AG04449 (cell line): ENCODE data around the gene TFB1M.

ENCODE experiments used
- CTCF ChIA-PET: fragments of 350-600 bp; formaldehyde crosslinking; extraction: SDS; loops from one replicate; lab custom pipeline; 2021; ENCODE audit warnings: antibody characterized with exemption; lab: Yijun Ruan, JAX
- POLR2A ChIA-PET: fragments of 400-600, 350-600 bp; formaldehyde crosslinking; extraction: SDS; loops from one replicate; lab custom pipeline; 2020; ENCODE audit warnings: antibody characterized with exemption, inconsistent platforms; lab: Yijun Ruan, JAX
- DNase-seq: peaks from one replicate; pipeline ENCODE4 v3.0.0-alpha.2; 2010; ENCODE audit warnings: low read depth, low spot score
- H3K4me3 ChIP-seq: 2 replicates; pipeline ENCODE4 v1.5.1; 2011; ENCODE audit warnings: low read depth, mild to moderate bottlenecking, control low read depth, low read length
- TF ChIP-seq, protein P1 (sequence below): IDR thresholded peaks from one replicate; pipeline ENCODE4 v1.5.1; 2011; ENCODE audit warnings: mild to moderate bottlenecking, moderate library complexity, low read length, control low read depth, inconsistent platforms; ENCODE audit not compliant: insufficient read depth; ENCODE audit errors: missing control alignments

TFB1M gene

DNA sequence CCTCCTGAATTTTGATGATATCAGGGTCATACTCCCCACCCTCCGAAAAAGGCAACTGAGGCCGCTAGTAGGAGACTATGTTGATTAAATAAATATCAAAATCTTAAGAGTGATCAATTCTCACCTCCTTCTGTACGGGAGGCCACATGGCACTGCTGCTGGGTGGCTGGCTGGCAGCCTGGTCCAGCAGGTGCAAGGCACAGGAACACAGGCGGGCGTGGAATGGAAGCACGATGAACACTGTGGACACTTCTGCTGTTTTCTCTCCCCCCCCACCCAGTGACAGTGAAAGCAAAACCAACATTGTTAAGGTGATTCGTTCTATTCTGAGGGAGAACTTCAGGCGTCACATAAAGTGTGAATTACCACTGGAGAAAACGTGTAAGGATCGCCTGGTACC, 60.1 kb downstream of the TFB1M start:
- ChIA-PET CTCF (interaction anchor here (1.2 to 1.3 kb wide), 2 partner anchors 15 to 77 kb away, joined by 4 read pairs; no protein-coding TSS in a partner anchor), POLR2A (no interaction called here)
- DNase-seq, result no peak

DNA sequence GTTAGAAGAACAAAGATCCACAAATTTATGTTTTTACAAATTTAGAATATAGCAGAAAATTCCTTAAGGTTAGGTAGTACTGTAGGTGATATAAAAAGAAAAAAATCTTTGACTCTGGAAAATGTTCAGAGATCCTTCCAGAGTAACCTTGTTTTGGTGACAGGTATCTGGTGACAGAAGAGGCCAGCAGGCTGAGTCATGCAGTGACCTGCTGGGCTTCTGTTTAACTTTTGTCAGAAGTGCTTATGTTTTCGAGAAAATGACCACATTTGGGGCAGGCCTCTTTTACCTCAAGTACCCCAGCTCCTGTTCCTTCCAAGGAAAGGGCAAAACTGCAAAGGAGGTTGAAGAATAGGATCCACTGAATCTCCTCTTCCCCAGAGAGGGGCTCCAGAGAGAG, 60.9 kb downstream of the TFB1M start:
- ChIA-PET CTCF (interaction anchor here (0.6 to 9.2 kb wide), 6 partner anchors 14 to 385 kb away, joined by 3 to 292 read pairs (median 13); no protein-coding TSS in a partner anchor), POLR2A (no interaction called here)
- TF ChIP-seq, protein P1, sequence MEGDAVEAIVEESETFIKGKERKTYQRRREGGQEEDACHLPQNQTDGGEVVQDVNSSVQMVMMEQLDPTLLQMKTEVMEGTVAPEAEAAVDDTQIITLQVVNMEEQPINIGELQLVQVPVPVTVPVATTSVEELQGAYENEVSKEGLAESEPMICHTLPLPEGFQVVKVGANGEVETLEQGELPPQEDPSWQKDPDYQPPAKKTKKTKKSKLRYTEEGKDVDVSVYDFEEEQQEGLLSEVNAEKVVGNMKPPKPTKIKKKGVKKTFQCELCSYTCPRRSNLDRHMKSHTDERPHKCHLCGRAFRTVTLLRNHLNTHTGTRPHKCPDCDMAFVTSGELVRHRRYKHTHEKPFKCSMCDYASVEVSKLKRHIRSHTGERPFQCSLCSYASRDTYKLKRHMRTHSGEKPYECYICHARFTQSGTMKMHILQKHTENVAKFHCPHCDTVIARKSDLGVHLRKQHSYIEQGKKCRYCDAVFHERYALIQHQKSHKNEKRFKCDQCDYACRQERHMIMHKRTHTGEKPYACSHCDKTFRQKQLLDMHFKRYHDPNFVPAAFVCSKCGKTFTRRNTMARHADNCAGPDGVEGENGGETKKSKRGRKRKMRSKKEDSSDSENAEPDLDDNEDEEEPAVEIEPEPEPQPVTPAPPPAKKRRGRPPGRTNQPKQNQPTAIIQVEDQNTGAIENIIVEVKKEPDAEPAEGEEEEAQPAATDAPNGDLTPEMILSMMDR, result no peak
- H3K4me3 ChIP-seq, result no peak overlapping the region
- no peak for DNase-seq

More for the DNA sequence above, 60.1 kb downstream of the TFB1M start:
- TF ChIP-seq, protein P1, result no peak
- H3K4me3 ChIP-seq, result no peak overlapping the region

DNA sequence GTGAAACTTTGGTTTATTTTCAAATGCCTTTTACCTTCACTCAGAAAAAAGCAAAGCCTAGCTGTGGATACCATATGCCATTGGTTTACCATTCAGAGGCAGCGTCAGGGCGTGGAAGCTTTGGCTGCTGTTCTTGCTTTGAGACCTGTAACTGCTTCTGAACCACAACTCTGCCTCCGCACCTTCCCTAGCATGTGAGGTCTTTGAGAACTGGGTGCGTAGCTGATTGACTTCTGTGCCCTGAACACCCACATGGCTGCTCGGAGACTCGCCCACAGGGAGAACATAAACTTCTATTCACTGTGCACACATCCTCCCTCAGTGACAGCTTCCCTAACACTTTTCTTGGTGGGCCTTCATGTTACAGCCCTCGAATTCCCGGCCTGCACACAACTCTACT, 61.7 kb downstream of the TFB1M start:
- TF ChIP-seq, protein P1, result no peak
- POLR2A ChIA-PET, result no interaction called here
- no peak overlapping the region for H3K4me3 ChIP-seq
- no peak for DNase-seq
- CTCF ChIA-PET, result interaction anchor here (0.6 to 9.2 kb wide), 7 partner anchors 15 to 577 kb away, joined by 3 to 292 read pairs (median 11); no protein-coding TSS in a partner anchor

DNA sequence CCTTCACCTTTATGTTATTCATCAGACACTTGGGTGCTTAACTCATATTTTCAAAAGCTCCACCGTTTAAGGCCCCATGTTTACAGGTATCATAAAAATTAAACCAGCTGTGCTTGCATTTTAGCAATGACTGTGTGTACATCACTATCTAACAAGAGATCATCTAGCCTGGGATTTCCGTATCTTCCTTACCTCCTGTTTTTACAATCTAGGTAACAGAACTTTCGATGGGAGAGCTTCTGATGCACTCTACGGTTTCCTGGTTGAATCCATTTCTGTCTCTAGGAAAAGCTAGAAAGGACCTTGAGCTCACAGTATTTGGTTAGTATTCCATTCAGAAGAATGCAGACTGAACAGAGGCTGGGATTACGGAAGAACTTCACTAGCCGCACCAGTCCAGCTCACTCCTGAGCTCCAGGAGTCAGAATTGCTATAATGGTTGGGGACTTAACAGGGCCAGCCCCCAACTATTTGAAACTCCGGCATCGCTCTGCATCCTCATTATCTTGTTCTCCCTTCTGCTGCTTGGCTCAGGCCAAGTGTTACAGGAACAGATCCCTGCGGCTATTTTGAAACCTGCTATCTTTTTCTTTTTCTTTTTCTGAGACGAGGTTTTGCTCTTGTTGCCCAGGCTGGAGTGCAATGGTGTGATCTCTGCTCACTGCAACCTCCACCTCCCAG, 63.4 kb downstream of the TFB1M start:
- POLR2A ChIA-PET, result no interaction called here
- DNase-seq, result no peak
- TF ChIP-seq, protein P1, result no peak
- CTCF ChIA-PET, result interaction anchor here (0.5 to 9.2 kb wide), 20 partner anchors 10 to 575 kb away, joined by 3 to 292 read pairs (median 6); partner anchors contain the start of gene CLDN20
- H3K4me3 ChIP-seq, result no peak overlapping the region

DNA sequence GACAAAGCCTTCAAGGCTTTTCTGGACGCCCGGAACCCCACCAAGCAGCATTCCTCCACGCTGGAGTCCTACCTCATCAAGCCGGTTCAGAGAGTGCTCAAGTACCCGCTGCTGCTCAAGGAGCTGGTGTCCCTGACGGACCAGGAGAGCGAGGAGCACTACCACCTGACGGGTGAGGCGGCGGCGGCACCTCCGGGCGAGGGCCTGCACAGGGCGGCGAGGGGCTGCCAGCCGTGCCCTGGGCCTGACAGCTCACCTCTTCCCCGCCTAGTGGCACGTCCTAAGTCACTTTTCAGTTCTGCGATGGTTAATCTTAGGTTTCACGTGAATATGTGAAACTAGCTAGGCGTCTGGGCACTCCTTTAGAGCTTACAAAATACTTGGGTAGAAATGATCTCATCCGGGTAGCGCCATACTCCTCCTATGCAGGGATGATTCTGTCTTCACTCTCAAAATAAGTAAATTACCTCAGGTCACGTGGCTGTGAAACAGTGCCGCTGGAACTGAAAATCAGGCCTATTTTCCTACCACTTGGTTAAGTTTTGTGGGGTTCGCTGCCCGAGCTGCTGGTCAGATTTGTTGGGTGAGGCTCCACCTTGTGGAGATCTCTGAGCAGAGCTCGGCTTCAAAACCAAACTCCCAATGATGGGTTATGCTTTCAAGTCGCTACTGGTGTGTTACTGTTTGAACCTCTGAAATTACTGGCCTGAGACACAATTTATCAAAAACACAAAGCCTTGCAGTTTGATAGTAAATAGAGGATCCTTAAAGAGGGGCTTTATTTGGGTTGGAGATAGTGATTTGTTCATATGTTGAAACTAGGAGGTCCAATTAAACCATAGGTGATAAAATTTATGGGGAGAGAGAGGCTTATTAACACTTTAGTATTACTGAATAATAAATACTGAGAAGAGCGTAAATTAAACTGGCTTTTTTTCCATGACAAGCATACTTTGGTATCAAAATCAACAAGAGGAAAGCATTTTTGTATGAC, 66.0 kb downstream of the TFB1M start:
- DNase-seq, result peak; percentile 56
- POLR2A ChIA-PET, result interaction anchor here (0.7 to 2.1 kb wide), 6 partner anchors 14 to 380 kb away, joined by 3 to 9 read pairs (median 3); no protein-coding TSS in a partner anchor
- CTCF ChIA-PET, result interaction anchor here (0.6 to 9.2 kb wide), 45 partner anchors 8 to 576 kb away, joined by 3 to 292 read pairs (median 5); partner anchors contain the start of gene CLDN20
- TF ChIP-seq, protein P1, result peak; percentile 80
- no peak overlapping the region for H3K4me3 ChIP-seq
